Measurements from ENCODE around the gene TEX36.

TEX36 gene

GRCh38 chr10:125628104-125629049, 54.6 kb downstream of the TEX36 start:
- no peak for DNase-seq (ENCODE audit: low spot score)
- no peak overlapping the region for H3K27ac ChIP-seq
- no peak for TF ChIP-seq CTCF (conservative IDR thresholded peaks at IDR 0.05; ENCODE audit: low read depth)
- POLR2A ChIA-PET (ENCODE audit: low non-redundant PET), result no interaction called here
- CTCF ChIA-PET, result interaction anchor here (0.6 kb wide), 1 partner anchor 957 kb away, joined by 3 read pairs; no protein-coding TSS in a partner anchor

- POLR2A ChIA-PET (ENCODE audit: low non-redundant PET), result no interaction called here
- no peak for TF ChIP-seq CTCF (conservative IDR thresholded peaks at IDR 0.05; ENCODE audit: low read depth)
- no peak for DNase-seq (ENCODE audit: low spot score)
- CTCF ChIA-PET, result no interaction called here
- H3K27ac ChIP-seq, result no peak overlapping the region
Measured at GRCh38 chr10:125627646-125628045, 55.3 kb downstream of the TEX36 start.

GRCh38 chr10:125626671-125627070, 56.3 kb downstream of the TEX36 start:
- CTCF ChIA-PET, result interaction anchor here (0.7 kb wide), 1 partner anchor 66 kb away, joined by 3 read pairs; no protein-coding TSS in a partner anchor
- POLR2A ChIA-PET (ENCODE audit: low non-redundant PET), result no interaction called here
- no peak for TF ChIP-seq CTCF (conservative IDR thresholded peaks at IDR 0.05; ENCODE audit: low read depth)
- DNase-seq (ENCODE audit: low spot score), result no peak
- no peak overlapping the region for H3K27ac ChIP-seq

- DNase-seq (ENCODE audit: low spot score), result no peak
- no peak for TF ChIP-seq CTCF (conservative IDR thresholded peaks at IDR 0.05; ENCODE audit: low read depth)
- no peak overlapping the region for H3K27ac ChIP-seq
- ChIA-PET POLR2A (ENCODE audit: low non-redundant PET) (no interaction called here), CTCF (no interaction called here)
Measured at GRCh38 chr10:125625586-125625985, 57.4 kb downstream of the TEX36 start.

- H3K27ac ChIP-seq, result no peak overlapping the region
- no peak for DNase-seq (ENCODE audit: low spot score)
- TF ChIP-seq CTCF (conservative IDR thresholded peaks at IDR 0.05; ENCODE audit: low read depth), result no peak
- CTCF ChIA-PET, result no interaction called here
- POLR2A ChIA-PET (ENCODE audit: low non-redundant PET), result no interaction called here
Measured at GRCh38 chr10:125624800-125625199, 58.2 kb downstream of the TEX36 start.

- CTCF ChIA-PET, result no interaction called here
- POLR2A ChIA-PET (ENCODE audit: low non-redundant PET), result no interaction called here
- TF ChIP-seq CTCF (conservative IDR thresholded peaks at IDR 0.05; ENCODE audit: low read depth), result no peak
- no peak for DNase-seq (ENCODE audit: low spot score)
- no peak overlapping the region for H3K27ac ChIP-seq
Measured at GRCh38 chr10:125621052-125621451, 61.9 kb downstream of the TEX36 start.
